ENCODE measurements around the gene DHCR7. TPM values are rescaled to one million over a fixed set of nuclear protein-coding genes. Genes with fewer than 3 reads are reported as not detected.

The DHCR7 gene
- total RNA-seq, 1 experiment from 2014 or later, result 371 TPM

DNA sequence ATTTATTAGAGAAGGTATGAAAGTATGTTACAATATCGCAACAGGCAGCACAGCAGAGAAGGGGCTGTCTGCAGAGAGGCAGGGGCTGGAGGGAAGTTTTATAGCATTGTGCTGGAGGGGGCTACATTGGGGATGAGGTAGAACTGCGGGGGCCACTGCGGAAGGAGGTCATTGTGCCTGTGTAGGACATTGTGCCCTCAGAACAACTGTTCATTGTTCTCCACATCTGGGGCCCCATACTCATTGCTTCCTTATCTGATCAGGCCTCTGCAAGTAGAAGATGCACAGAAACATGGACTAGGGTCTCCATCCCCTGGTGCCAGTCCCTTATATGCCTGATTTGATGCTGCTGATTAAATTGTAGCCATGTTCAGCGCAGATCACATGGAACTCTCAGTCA lies 16.9 kb upstream of the DHCR7 start:
- no peak for DNase-seq
- Histone ChIP-seq H3K27me3 (replicated peaks; ENCODE audit: control insufficient read depth, insufficient read depth, low read length) (no peaks in the 10 kb centered on the region), H3K36me3 (ENCODE audit: control insufficient read depth, insufficient read depth, low read length) (peaks cover 14% of the 10 kb centered on the region), H3K9me3 (peaks cover 20% of the 10 kb centered on the region), H3K4me3 (ENCODE audit: low read depth, low read length) (no peak overlapping the region), H3K4me1 (peaks cover 11% of the 10 kb centered on the region)
- H3K36me3 Mint-ChIP-seq (ENCODE audit: insufficient read depth, unreplicated experiment), result peaks cover 77% of the 10 kb centered on the region
- peaks cover 13% of the 10 kb centered on the region for H3K4me1 Mint-ChIP-seq (ENCODE audit: low read depth, unreplicated experiment)
- ChIA-PET CTCF (no interaction called here), POLR2A (no interaction called here)
- peaks cover 26% of the 10 kb centered on the region for H3K9me3 Mint-ChIP-seq (ENCODE audit: unreplicated experiment)
- H3K4me3 Mint-ChIP-seq (ENCODE audit: unreplicated experiment), result no peak overlapping the region
- no peak overlapping the region for H3K27ac Mint-ChIP-seq (ENCODE audit: unreplicated experiment)
- TF ChIP-seq, protein P1, sequence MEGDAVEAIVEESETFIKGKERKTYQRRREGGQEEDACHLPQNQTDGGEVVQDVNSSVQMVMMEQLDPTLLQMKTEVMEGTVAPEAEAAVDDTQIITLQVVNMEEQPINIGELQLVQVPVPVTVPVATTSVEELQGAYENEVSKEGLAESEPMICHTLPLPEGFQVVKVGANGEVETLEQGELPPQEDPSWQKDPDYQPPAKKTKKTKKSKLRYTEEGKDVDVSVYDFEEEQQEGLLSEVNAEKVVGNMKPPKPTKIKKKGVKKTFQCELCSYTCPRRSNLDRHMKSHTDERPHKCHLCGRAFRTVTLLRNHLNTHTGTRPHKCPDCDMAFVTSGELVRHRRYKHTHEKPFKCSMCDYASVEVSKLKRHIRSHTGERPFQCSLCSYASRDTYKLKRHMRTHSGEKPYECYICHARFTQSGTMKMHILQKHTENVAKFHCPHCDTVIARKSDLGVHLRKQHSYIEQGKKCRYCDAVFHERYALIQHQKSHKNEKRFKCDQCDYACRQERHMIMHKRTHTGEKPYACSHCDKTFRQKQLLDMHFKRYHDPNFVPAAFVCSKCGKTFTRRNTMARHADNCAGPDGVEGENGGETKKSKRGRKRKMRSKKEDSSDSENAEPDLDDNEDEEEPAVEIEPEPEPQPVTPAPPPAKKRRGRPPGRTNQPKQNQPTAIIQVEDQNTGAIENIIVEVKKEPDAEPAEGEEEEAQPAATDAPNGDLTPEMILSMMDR (IDR thresholded peaks at IDR 0.05; ENCODE audit: insufficient read depth in 1 of 2, low read depth in 1 of 2, low read length in 1 of 2, severe bottlenecking in 1 of 2, unreplicated experiment in 1 of 2), result no peak
- intact Hi-C loops (cut with micrococcal nuclease; ENCODE audit: unreplicated experiment), result no loop called here
- H3K27me3 Mint-ChIP-seq (ENCODE audit: insufficient read depth, unreplicated experiment), result no peaks in the 10 kb centered on the region
- no TSS peak for BruUV-seq (replicated peaks)

DNA sequence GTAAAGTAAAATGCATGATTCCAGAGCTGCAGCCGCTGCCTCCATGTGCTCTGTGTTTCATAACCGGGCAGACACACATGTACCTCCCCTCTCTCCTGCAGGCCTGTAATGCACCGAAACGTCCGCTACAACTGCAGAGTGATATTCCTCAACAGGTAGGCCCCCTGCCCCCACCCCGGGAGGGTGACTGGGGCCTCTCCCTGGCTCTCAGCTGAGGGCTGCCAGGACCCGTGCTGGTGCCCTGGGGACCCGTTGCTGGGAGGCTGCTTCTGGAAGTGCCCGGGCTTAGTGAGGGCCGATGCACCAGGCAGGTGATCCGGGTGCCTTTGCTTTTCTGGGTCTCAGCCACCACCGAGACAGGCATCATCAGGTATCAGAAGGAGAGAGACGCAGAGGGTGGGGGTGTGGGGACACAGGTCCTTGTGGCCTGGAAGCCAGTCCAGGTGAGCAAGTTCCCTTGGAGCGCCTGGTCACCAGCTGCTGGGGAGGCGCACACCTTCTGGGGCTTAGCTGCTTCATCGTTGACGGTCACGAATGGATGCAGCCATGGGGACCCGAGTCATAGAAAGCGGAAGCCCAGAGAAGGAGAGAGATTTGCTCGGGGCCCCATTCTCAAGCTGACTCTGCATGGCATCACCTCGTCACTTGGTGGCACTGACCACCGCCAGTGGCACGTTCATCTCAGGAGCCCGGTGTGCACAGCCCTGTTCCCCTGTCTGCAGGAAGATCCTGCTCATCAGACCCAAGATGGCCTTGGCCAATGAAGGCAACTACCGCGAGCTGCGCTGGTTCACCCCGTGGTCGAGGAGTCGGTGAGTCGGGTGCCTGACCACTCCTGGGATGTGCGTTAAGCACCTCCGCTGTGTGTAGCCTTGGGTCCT lies 15.4 kb upstream of the DHCR7 start:
- no peak for DNase-seq
- Mint-ChIP-seq H3K4me1 (ENCODE audit: low read depth, unreplicated experiment) (peaks cover 6% of the 10 kb centered on the region), H3K36me3 (ENCODE audit: insufficient read depth, unreplicated experiment) (peaks cover 75% of the 10 kb centered on the region), H3K9me3 (ENCODE audit: unreplicated experiment) (peaks cover 18% of the 10 kb centered on the region), H3K27me3 (ENCODE audit: insufficient read depth, unreplicated experiment) (no peaks in the 10 kb centered on the region), H3K27ac (ENCODE audit: unreplicated experiment) (no peak overlapping the region), H3K4me3 (ENCODE audit: unreplicated experiment) (no peak overlapping the region)
- H3K36me3 ChIP-seq (ENCODE audit: control insufficient read depth, insufficient read depth, low read length), result peaks cover 19% of the 10 kb centered on the region
- peaks cover 13% of the 10 kb centered on the region for H3K9me3 ChIP-seq
- H3K4me3 ChIP-seq (ENCODE audit: low read depth, low read length), result no peak overlapping the region
- no peaks in the 10 kb centered on the region for H3K27me3 ChIP-seq (replicated peaks; ENCODE audit: control insufficient read depth, insufficient read depth, low read length)
- TF ChIP-seq, protein P1 (IDR thresholded peaks at IDR 0.05; ENCODE audit: insufficient read depth in 1 of 2, low read depth in 1 of 2, low read length in 1 of 2, severe bottlenecking in 1 of 2, unreplicated experiment in 1 of 2), result no peak
- no TSS peak for BruUV-seq (replicated peaks)
- CTCF ChIA-PET, result interaction anchor here (0.6 kb wide), 1 partner anchor 11 kb away, joined by 4 read pairs; the partner anchor contains the start of gene NADSYN1
- POLR2A ChIA-PET, result no interaction called here
- intact Hi-C loops (cut with micrococcal nuclease; ENCODE audit: unreplicated experiment), result no loop called here
- 0 out of 2 replicates have a peak, but pooled peaks cover 6% of the 10 kb centered on the region for H3K4me1 ChIP-seq

DNA sequence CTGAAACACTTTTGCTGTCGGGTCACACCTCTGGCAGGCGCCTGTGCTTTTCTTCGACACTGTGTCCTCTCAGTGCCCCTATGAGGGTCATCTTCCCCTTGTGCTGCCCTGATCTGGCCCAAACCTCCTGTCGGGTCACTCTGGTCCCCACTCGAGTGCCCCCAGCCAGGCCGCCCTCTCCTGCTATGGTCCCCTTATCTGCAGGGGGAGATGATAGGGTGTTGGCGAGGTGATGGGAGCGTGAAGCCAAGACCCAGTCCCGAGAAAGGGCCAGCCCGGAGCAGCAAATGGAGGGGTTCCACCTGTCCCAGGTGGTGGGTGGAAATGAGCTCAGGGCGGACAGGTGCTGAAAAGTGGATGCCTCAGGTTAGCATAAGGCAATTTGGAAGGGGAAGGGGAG lies 14.5 kb upstream of the DHCR7 start:
- Histone ChIP-seq H3K36me3 (ENCODE audit: control insufficient read depth, insufficient read depth, low read length) (peaks cover 21% of the 10 kb centered on the region), H3K4me3 (ENCODE audit: low read depth, low read length) (no peak overlapping the region), H3K27me3 (replicated peaks; ENCODE audit: control insufficient read depth, insufficient read depth, low read length) (no peaks in the 10 kb centered on the region), H3K9me3 (0 out of 2 replicates have a peak, but pooled peaks cover 6% of the 10 kb centered on the region), H3K4me1 (0 out of 2 replicates have a peak, but pooled peaks cover 6% of the 10 kb centered on the region)
- H3K27ac Mint-ChIP-seq (ENCODE audit: unreplicated experiment), result no peak overlapping the region
- peaks cover 75% of the 10 kb centered on the region for H3K36me3 Mint-ChIP-seq (ENCODE audit: insufficient read depth, unreplicated experiment)
- ChIA-PET CTCF (no interaction called here), POLR2A (no interaction called here)
- intact Hi-C loops (cut with micrococcal nuclease; ENCODE audit: unreplicated experiment), result no loop called here
- no peak for DNase-seq
- TF ChIP-seq, protein P1 (IDR thresholded peaks at IDR 0.05; ENCODE audit: insufficient read depth in 1 of 2, low read depth in 1 of 2, low read length in 1 of 2, severe bottlenecking in 1 of 2, unreplicated experiment in 1 of 2), result no peak
- no TSS peak for BruUV-seq (replicated peaks)
- no peaks in the 10 kb centered on the region for H3K27me3 Mint-ChIP-seq (ENCODE audit: insufficient read depth, unreplicated experiment)
- peaks cover 10% of the 10 kb centered on the region for H3K9me3 Mint-ChIP-seq (ENCODE audit: unreplicated experiment)
- no peak overlapping the region for H3K4me3 Mint-ChIP-seq (ENCODE audit: unreplicated experiment)
- H3K4me1 Mint-ChIP-seq (ENCODE audit: low read depth, unreplicated experiment), result no peaks in the 10 kb centered on the region
